ENCODE data around the gene PEPD.
"Not testable (repeated sequence)": the region's sequence is repeated elsewhere in the genome, so short reads cannot be mapped to it uniquely, and the experiment has no call there.

Gene PEPD

DNA sequence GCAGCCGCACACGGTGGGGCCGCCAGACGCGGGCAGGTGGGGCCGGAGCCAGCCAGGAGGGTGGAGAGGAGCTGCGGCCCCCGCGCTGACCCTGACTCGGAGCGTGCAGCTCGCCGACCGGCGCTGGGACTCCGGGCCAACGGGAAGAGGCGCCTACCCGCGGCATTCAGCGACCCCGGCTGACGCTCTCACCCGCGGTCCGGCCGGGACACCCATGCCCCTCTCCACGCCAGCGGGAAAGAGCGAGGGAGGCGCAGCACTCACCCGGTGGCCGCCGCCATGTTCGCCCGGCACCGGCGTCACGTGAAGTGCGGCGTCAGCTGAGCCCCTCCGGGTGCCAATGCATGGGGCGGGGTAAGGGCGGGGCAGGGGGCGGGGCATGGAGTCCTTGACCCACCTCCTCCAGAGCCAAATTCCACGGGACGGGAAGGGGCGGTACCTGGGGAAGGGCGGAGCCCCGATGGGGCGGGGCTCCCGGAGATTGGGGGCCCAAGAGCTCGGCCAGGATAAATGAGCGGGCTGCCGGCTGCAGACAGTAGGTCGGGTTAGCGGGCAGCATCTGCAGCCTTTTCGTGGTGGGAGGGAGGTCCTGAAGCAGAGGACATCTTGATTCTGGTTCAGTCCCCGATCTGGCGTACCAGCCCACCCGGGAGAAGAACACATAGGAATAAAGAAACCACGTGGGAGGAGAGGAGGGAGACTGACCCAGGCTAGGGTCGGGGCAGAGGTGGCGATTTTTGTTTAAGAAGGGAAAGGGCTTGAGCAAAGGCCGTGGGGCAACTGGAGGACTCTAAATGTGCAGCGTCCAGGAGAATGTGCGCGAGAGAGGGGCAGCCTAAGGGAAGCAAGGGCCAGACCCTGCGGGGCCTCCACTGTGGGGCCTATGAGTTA is at the start of gene PEPD:
Gene PEPD, minus strand, starts transcription at position 312 of the 891 bp plus-strand sequence. Its CDS starts 31 bp downstream, at position 281.
- peak; percentile 48 for DNase-seq (ENCODE audit: low read depth, low spot score)

DNA sequence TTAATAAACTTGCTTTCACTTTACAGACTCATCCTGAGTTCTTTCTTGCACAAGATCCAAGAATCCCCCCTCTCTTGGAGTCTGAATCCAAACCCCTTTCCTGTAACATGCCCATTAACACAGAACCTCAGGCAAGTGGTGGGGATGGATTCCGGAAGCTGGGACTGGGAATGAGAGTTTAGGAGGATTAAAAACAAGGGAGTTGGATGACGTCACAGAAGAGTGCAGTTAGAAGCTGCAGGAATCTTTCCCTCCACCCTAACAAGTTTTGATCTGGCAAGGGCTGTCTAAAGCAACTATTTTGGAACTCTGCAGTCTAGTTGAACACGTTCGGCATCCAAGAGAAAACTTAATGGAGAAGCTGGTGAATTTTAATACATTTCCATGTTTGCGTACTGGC is 48.2 kb upstream of the PEPD start:
- DNase-seq (ENCODE audit: low read depth, low spot score): no peak

DNA sequence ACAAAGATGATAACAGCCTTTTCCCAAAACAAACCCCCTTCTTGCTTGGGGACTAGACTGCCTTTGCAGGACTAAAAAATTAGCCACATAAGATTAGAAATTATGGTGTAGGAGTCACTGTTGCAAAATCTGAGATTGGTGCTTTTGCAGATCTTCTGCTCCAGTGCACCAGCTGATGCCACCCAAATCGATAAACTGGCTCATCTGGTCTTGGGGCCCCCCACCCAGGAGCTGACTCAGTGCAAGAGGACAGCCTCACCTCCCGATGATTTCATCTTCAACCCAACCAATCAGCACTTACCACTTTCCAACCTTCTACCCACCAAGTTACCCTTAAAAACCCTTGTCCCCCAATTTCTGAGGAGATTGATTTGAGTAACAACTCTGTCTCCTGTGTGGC is 47.1 kb upstream of the PEPD start:
- no peak for DNase-seq (ENCODE audit: low read depth, low spot score)

DNA sequence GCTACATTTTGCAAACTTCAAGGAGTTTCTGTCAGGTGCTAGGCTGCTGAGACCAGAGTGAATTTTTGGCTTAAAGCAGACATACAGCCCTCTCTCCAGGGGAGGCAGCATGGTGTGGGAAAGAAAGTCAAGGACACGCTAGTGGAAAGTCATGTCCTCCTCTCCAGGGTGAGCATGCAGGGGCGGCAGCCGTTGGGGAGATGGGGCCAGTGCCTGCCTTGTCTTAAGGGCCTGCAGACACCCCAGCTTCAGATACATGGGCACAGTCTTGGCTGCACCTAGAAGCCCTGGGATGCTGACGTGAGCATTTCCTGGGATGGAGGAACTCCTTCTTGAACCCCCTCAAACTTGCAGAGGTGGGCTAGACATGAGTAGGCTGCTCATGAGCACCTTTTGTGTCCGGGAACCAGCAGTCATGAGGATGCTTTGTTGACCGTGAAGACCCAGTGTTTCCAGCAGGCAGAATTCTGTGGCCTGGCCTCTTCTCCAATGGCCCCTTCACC is 43.3 kb upstream of the PEPD start:
- no peak for DNase-seq (ENCODE audit: low read depth, low spot score)

DNA sequence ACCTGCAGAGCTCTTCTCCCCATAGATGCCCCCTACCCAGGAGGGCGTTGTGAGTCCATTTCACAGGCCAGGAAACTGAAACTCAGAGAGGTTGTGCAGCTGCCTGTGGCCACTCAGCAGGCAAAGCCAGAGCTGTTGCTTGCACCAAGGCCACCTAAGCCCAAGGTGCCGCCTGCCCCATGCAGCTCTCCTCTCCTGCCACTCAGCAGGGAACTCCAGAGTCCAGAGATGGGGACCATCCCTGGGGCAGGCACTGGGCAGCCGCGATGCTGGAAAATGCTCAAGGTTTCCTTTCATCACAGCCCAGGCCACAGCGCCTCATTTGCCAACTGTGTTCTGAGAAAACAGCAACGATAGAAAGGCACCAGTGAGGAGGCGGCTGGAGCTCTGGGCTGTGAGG is 41.0 kb upstream of the PEPD start:
- no peak for DNase-seq (ENCODE audit: low read depth, low spot score)

- not testable (repeated sequence) for DNase-seq (ENCODE audit: low read depth, low spot score)
These were observed 40.1 kb upstream of the PEPD start for GRCh38 chr19:33561666-33562065.

- no peak for DNase-seq (ENCODE audit: low read depth, low spot score)
These were observed 39.7 kb upstream of the PEPD start for GRCh38 chr19:33561261-33561660.

- DNase-seq (ENCODE audit: low read depth, low spot score): no peak
These were observed 38.4 kb upstream of the PEPD start for GRCh38 chr19:33559996-33560395.

DNA sequence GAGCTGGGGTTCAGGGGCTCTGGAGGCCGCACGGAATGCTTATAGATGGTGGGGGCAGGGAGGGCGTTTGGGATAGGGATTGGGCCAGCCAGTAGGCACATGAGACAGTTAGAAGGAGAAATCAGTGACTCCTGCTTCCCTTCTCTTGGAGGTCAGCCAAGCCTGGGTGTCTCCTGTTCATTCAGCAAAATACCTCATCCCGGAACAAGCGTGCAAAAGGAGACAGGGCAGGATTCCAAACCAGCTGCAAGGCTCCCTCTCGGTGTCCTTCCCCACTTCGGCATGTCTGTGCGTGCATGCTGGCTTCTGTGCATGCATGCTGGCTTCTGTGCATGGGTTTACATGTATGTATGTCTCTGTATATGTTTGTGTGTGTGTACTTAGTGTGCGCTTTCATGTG is 37.3 kb upstream of the PEPD start:
- no peak for DNase-seq (ENCODE audit: low read depth, low spot score)

DNA sequence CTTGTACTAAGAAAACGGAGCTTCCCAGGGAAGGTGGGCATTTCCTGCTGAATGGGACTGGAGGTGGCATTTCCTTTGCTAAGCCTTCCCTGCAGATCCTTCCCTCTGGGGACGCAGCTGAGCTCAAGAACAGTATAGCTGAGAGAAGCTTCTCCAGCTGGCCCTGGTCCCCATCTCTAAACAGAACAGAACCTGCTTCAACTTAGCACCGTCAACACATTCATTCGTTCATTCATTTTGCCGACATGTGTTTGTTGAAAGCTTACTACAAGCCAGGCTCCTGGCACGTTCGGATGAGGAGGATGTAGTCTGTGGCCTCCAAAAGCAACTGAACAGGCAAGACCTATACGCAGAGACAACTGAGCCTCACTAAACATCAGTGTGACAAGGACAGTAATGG is 36.6 kb upstream of the PEPD start:
- no peak for DNase-seq (ENCODE audit: low read depth, low spot score)

DNA sequence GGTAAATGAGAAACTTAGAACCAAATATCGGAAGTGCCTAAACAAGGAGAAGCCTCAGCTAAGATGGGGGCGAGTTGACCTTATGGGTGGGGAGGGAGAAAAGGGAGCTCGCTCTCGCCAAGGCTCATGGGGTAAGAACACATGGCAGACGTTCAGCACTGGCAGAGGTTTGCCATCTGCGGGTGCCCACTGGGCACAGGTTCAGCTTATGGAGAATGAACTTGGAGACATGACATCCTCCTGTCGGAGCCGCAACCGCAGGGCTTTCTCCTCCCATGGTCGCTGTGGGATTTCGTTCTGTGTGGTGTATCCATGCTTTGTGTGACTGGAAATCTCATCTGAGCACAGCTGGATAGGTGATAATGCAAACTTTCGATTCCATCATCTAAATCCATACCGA is 36.1 kb upstream of the PEPD start:
- no peak for DNase-seq (ENCODE audit: low read depth, low spot score)

DNA sequence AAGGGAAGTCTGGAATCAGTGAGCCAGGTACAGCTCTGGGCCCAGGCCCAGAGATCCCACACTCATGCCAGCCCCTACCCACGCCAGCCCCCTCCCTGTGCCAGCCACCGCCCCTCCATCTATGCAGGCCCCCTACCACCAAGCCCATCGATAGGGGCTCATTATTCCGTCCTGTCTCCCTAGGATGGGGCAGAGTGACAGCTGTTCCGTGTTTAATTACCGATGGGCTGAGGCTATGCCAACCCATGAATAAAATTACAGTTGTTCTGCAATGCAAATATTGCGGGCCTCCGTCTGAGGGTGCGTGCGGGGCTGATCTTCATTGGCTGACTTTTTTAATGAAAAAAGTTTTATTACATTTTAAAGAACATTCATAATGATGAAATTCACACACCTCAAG is 35.6 kb upstream of the PEPD start:
- no peak for DNase-seq (ENCODE audit: low read depth, low spot score)

- DNase-seq (ENCODE audit: low read depth, low spot score): no peak
These were observed 34.7 kb upstream of the PEPD start for GRCh38 chr19:33556261-33556660.

GRCh38 chr19:33555726-33556125 is 34.1 kb upstream of the PEPD start:
- DNase-seq (ENCODE audit: low read depth, low spot score): not testable (repeated sequence)

DNA sequence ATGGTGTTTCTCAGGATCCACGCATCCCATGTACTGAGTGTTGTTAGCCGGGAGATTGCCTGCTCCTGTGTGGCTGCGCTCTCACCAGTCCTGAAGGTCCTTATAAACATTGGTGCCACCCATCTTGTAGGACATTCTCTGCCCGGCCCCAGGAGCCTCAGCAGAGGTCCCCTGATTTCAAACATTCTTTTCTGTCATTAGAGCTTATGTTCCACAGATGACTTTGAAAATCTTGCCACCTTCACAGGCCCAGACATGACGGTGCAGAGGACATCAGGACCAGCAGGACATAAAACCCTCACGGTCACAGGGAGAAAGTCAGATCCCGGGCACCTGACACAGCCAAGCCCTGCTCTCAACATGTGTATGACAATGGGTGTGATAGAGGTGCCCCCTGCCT is 33.2 kb upstream of the PEPD start:
- no peak for DNase-seq (ENCODE audit: low read depth, low spot score)

GRCh38 chr19:33554391-33554790 is 32.8 kb upstream of the PEPD start:
- DNase-seq (ENCODE audit: low read depth, low spot score): no peak

- no peak for DNase-seq (ENCODE audit: low read depth, low spot score)
These were observed 32.1 kb upstream of the PEPD start for GRCh38 chr19:33553530-33554310.

GRCh38 chr19:33552928-33553279 is 31.3 kb upstream of the PEPD start:
- no peak for DNase-seq (ENCODE audit: low read depth, low spot score)

DNA sequence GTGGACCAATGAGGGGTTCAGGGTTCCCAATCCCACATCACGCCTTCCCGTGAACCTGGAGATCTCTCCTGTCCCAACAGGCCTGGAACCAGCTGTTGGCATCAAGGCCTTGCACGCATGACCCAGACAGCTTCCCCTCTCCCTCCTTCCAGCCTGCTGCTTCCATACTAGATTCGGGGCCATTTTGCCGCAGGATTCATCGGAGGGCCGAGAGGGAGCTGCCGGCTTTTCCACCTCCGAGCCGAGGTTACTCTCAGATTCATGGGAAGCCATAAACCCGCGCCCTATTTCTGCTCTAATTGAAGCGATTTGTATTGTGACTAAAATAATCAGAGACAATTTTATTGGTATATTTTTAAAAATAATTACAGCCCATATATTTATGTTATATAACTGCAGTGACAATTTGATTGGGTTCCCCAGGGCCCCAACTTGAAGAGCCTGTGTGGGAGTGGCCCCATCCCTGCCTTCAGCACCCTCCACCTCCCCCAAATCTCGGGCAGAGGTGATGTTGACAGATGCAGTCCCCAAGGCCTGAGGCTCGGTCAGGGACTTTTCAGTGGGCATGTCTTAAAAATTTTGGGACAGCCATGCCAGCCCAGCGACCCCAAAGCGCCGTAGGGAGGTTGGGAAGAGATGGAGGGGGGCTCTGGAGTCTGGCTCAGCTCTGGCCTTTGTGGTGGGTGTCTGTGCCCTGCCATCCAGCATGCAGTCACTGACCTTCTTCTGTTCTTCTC is 30.8 kb upstream of the PEPD start:
- DNase-seq (ENCODE audit: low read depth, low spot score): no peak

GRCh38 chr19:33551676-33552075 is 30.1 kb upstream of the PEPD start:
- DNase-seq (ENCODE audit: low read depth, low spot score): no peak

- DNase-seq (ENCODE audit: low read depth, low spot score): no peak
These were observed 29.2 kb upstream of the PEPD start for GRCh38 chr19:33550768-33551167.

- no peak for DNase-seq (ENCODE audit: low read depth, low spot score)
These were observed 26.1 kb upstream of the PEPD start for GRCh38 chr19:33547676-33548075.

Measured in iPS DF 19.7 (cell line).